ENCODE data around the gene ALDH2.
A peak's percentile ranks its signal among the peaks of the same experiment; 100 is the strongest.

GRCh38 chr12:111841750-111842555, 75.2 kb downstream of the ALDH2 start, which contains the start of gene MAPKAPK5:
- TF ChIP-seq CREB5 (CRISPR knock-in tag; IDR thresholded peaks at IDR 0.05; ENCODE audit: low read depth) (no peak), POU6F1 (CRISPR knock-in tag; IDR thresholded peaks at IDR 0.05; ENCODE audit: borderline replicate concordance, low read depth) (0 out of 2 replicates have a peak, but pooled peaks have one; percentile 71), ZFP30 (CRISPR knock-in tag; IDR thresholded peaks at IDR 0.05) (peak; percentile 49; the same call in 1 of the 2 replicates), ZFP3 (CRISPR knock-in tag; IDR thresholded peaks at IDR 0.05) (peak; percentile 33; the same call in 1 of the 2 replicates), ARNTL (CRISPR knock-in tag; IDR thresholded peaks at IDR 0.05; ENCODE audit: borderline replicate concordance, low read depth) (no peak), ZNF565 (CRISPR knock-in tag; conservative IDR thresholded peaks at IDR 0.05; ENCODE audit: low read depth) (0 out of 2 replicates have a peak, but pooled peaks have one; percentile 16), ESRRG (CRISPR knock-in tag; IDR thresholded peaks at IDR 0.05) (no peak), TOX (CRISPR knock-in tag; IDR thresholded peaks at IDR 0.05; ENCODE audit: borderline replicate concordance) (no peak)
- TF ChIP-seq, protein P1, sequence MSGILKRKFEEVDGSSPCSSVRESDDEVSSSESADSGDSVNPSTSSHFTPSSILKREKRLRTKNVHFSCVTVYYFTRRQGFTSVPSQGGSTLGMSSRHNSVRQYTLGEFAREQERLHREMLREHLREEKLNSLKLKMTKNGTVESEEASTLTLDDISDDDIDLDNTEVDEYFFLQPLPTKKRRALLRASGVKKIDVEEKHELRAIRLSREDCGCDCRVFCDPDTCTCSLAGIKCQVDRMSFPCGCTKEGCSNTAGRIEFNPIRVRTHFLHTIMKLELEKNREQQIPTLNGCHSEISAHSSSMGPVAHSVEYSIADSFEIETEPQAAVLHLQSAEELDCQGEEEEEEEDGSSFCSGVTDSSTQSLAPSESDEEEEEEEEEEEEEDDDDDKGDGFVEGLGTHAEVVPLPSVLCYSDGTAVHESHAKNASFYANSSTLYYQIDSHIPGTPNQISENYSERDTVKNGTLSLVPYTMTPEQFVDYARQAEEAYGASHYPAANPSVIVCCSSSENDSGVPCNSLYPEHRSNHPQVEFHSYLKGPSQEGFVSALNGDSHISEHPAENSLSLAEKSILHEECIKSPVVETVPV (CRISPR knock-in tag; IDR thresholded peaks at IDR 0.05), result no peak
